Keratinocyte (primary cell): ENCODE data around the gene DNASE1L3.

Experiments used
- CTCF ChIP-seq, 3 experiments: IDR thresholded peaks in 1 of 3; conservative IDR thresholded peaks in 1 of 3; optimal IDR thresholded peaks in 1 of 3; 2 replicates in 2 of 3; 3 replicates in 1 of 3; pipeline versions ENCODE3 to v1.5.1; 2011; ENCODE audit warnings: low read length in 3 of 3, mild to moderate bottlenecking in 3 of 3, moderate library complexity in 2 of 3, control low read depth in 1 of 3, inconsistent platforms in 1 of 3; ENCODE audit not compliant: insufficient read depth in 2 of 3; ENCODE audit errors: extremely low read depth in 1 of 3
- EZH2 ChIP-seq: IDR thresholded peaks from one replicate; pipeline ENCODE4 v1.6.1; 2012; ENCODE audit warnings: inconsistent platforms, mild to moderate bottlenecking, low read length, moderate library complexity

GRCh38 chr3:58256511-58256910 lies 45.7 kb upstream of the DNASE1L3 start:
- TF ChIP-seq CTCF (optimal IDR thresholded peaks at IDR 0.05 in 1 of 3, IDR thresholded peaks at IDR 0.05 in 1 of 3, conservative IDR thresholded peaks at IDR 0.05 in 1 of 3; ENCODE audit: extremely low read depth in 1 of 3, insufficient read depth in 2 of 3, low read length in 3 of 3): no peak
- TF ChIP-seq EZH2: no peak
